GM19193 (cell line): Measurements from ENCODE around the gene ASPRV1.

Source experiments
- POLR2A ChIP-seq: IDR thresholded peaks from 4 replicates; pipeline ENCODE4 v1.6.1; 2011; ENCODE audit not compliant: insufficient read depth, insufficient read length; ENCODE audit errors: extremely low read depth

Gene ASPRV1

GRCh38 chr2:69975136-69975852, 13.9 kb upstream of the ASPRV1 start:
- no peak for TF ChIP-seq POLR2A

GRCh38 chr2:69973335-69973735, 11.9 kb upstream of the ASPRV1 start:
- no peak for TF ChIP-seq POLR2A

GRCh38 chr2:69972822-69973221, 11.4 kb upstream of the ASPRV1 start:
- TF ChIP-seq POLR2A: no peak

GRCh38 chr2:69969991-69970390, 8.6 kb upstream of the ASPRV1 start:
- no peak for TF ChIP-seq POLR2A

GRCh38 chr2:69969126-69969983, 7.9 kb upstream of the ASPRV1 start:
- no peak for TF ChIP-seq POLR2A

GRCh38 chr2:69968609-69969008, 7.2 kb upstream of the ASPRV1 start:
- TF ChIP-seq POLR2A: no peak

- TF ChIP-seq POLR2A: no peak
These were observed 5.1 kb upstream of the ASPRV1 start for GRCh38 chr2:69966496-69966895.

GRCh38 chr2:69965756-69966445, 4.5 kb upstream of the ASPRV1 start:
- TF ChIP-seq POLR2A: no peak

GRCh38 chr2:69964353-69964841, 3.0 kb upstream of the ASPRV1 start:
- no peak for TF ChIP-seq POLR2A

GRCh38 chr2:69962986-69963730, 1.7 kb upstream of the ASPRV1 start:
- no peak for TF ChIP-seq POLR2A

- no peak for TF ChIP-seq POLR2A
These were observed 610 bp downstream of the ASPRV1 start for GRCh38 chr2:69960821-69961220.

- no peak for TF ChIP-seq POLR2A
These were observed 2.0 kb downstream of the ASPRV1 start for GRCh38 chr2:69959425-69959824.

- TF ChIP-seq POLR2A: no peak
These were observed 3.0 kb downstream of the ASPRV1 start for GRCh38 chr2:69958480-69958879.

- TF ChIP-seq POLR2A: no peak
These were observed 3.5 kb downstream of the ASPRV1 start for GRCh38 chr2:69957965-69958364.

GRCh38 chr2:69956475-69956979, 4.9 kb downstream of the ASPRV1 start:
- TF ChIP-seq POLR2A: no peak

GRCh38 chr2:69955029-69955428, 6.4 kb downstream of the ASPRV1 start:
- TF ChIP-seq POLR2A: no peak
